Endothelial cell (in vitro differentiated cells): ENCODE measurements around the gene RPS19. TPM values are rescaled to one million over a fixed set of nuclear protein-coding genes. Genes with fewer than 3 reads are reported as not detected.

ENCODE experiments used
- DNase-seq: peaks from one replicate; pipeline ENCODE4 v3.0.0; 2021; ENCODE audit warnings: low spot score
- H3K27ac Mint-ChIP-seq: one replicate; pipeline ENCODE4 v1.8.0; 2021; ENCODE audit warnings: mixed read lengths, inconsistent platforms; ENCODE audit not compliant: unreplicated experiment
- H3K27me3 Mint-ChIP-seq: one replicate; pipeline ENCODE4 v1.8.0; 2021; ENCODE audit warnings: mild to moderate bottlenecking, moderate library complexity, mixed read lengths, inconsistent platforms; ENCODE audit not compliant: unreplicated experiment
- H3K36me3 Mint-ChIP-seq: one replicate; pipeline ENCODE4 v1.8.0; 2021; ENCODE audit warnings: mild to moderate bottlenecking, low read depth, mixed read lengths, inconsistent platforms; ENCODE audit not compliant: unreplicated experiment
- H3K4me1 Mint-ChIP-seq: one replicate; pipeline ENCODE4 v1.8.0; 2021; ENCODE audit warnings: mild to moderate bottlenecking, mixed read lengths, inconsistent platforms; ENCODE audit not compliant: unreplicated experiment
- H3K4me3 Mint-ChIP-seq: one replicate; pipeline ENCODE4 v1.8.0; 2021; ENCODE audit warnings: mild to moderate bottlenecking, mixed read lengths, inconsistent platforms; ENCODE audit not compliant: unreplicated experiment
- H3K9me3 Mint-ChIP-seq: one replicate; pipeline ENCODE4 v1.8.0; 2021; ENCODE audit warnings: mixed read lengths, inconsistent platforms; ENCODE audit not compliant: unreplicated experiment
- CTCF ChIP-seq: fragments of 200-600 bp; sonication (generic); IDR thresholded peaks from one replicate; pipeline ENCODE4 v1.5.0; 2021; ENCODE audit warnings: antibody characterized with exemption; ENCODE audit not compliant: unreplicated experiment
- total RNA-seq: library from RNA; stranded (reverse); fragmentation: NEBNext Ultra II Directional; extraction: Animal tissue kit (Norgen Biotek cat#: 25700); gene quantifications from one replicate; pipeline ENCODE4 v1.2.1, GENCODE V29; 2021; ENCODE audit not compliant: unreplicated experiment

RPS19 gene
- total RNA-seq, 1 donor from 2014 or later: 3,886 TPM

- Mint-ChIP-seq H3K27ac (peak overlapping the region; percentile 8), H3K9me3 (no peaks in the 10 kb centered on the region), H3K36me3 (peaks cover 57% of the 10 kb centered on the region)
Measured at GRCh38 chr19:41866284-41866683, 6.2 kb downstream of the RPS19 start.

GRCh38 chr19:41868120-41868988, 8.3 kb downstream of the RPS19 start:
- peaks cover 16% of the 10 kb centered on the region for H3K27me3 Mint-ChIP-seq
- H3K27ac Mint-ChIP-seq: peak overlapping the region; percentile 81
- H3K4me3 Mint-ChIP-seq: peak overlapping the region; percentile 56
- peaks cover 33% of the 10 kb centered on the region for H3K4me1 Mint-ChIP-seq
- TF ChIP-seq CTCF: no peak
- H3K36me3 Mint-ChIP-seq: peaks cover 50% of the 10 kb centered on the region
- no peaks in the 10 kb centered on the region for H3K9me3 Mint-ChIP-seq
- no peak for DNase-seq

More at GRCh38 chr19:41866284-41866683, 6.2 kb downstream of the RPS19 start:
- H3K4me1 Mint-ChIP-seq: peaks cover 41% of the 10 kb centered on the region
- H3K4me3 Mint-ChIP-seq: no peak overlapping the region
- TF ChIP-seq CTCF: no peak
- no peak for DNase-seq
- H3K27me3 Mint-ChIP-seq: peaks cover 15% of the 10 kb centered on the region

- TF ChIP-seq CTCF: no peak
- H3K27ac Mint-ChIP-seq: no peak overlapping the region
Measured at GRCh38 chr19:41868989-41869300, 8.9 kb downstream of the RPS19 start.

GRCh38 chr19:41869374-41869955, 9.4 kb downstream of the RPS19 start:
- Mint-ChIP-seq H3K27ac (no peak overlapping the region), H3K36me3 (peaks cover 41% of the 10 kb centered on the region), H3K27me3 (peaks cover 14% of the 10 kb centered on the region), H3K4me3 (no peak overlapping the region), H3K9me3 (no peaks in the 10 kb centered on the region), H3K4me1 (peaks cover 24% of the 10 kb centered on the region)
- TF ChIP-seq CTCF: no peak
- DNase-seq: no peak

More at GRCh38 chr19:41868989-41869300, 8.9 kb downstream of the RPS19 start:
- Mint-ChIP-seq H3K27me3 (peaks cover 14% of the 10 kb centered on the region), H3K9me3 (no peaks in the 10 kb centered on the region), H3K4me3 (peak overlapping the region; percentile 56), H3K36me3 (peaks cover 46% of the 10 kb centered on the region), H3K4me1 (peaks cover 29% of the 10 kb centered on the region)
- DNase-seq: no peak

GRCh38 chr19:41870401-41870873, 10.4 kb downstream of the RPS19 start:
- Mint-ChIP-seq H3K4me3 (peak overlapping the region; percentile 21), H3K4me1 (peaks cover 21% of the 10 kb centered on the region)
- no peak for DNase-seq

More at GRCh38 chr19:41870401-41870873, 10.4 kb downstream of the RPS19 start:
- Mint-ChIP-seq H3K9me3 (no peaks in the 10 kb centered on the region), H3K36me3 (peaks cover 36% of the 10 kb centered on the region), H3K27me3 (peaks cover 14% of the 10 kb centered on the region), H3K27ac (no peak overlapping the region)
- TF ChIP-seq CTCF: no peak
